Mucosa of descending colon (tissue), 3 donors: ENCODE data around the gene CRNKL1. TPM values are rescaled to one million over a fixed set of nuclear protein-coding genes. Genes with fewer than 3 reads are reported as not detected.

ENCODE experiments used
- ATAC-seq: fragments of 200-7000 bp; cut with Tn5 transposase; one replicate; pipeline ENCODE4 v1.9.1; 2020; ENCODE audit warnings: mild to moderate bottlenecking, moderate library complexity
- DNase-seq, 3 donors: peaks; one replicate each; pipeline ENCODE4 v3.0.0-alpha.2; 2020
- H3K36me3 ChIP-seq: fragments of 200-600 bp; one replicate; pipeline ENCODE4 v1.8.0; 2021; ENCODE audit warnings: low read depth, mild to moderate bottlenecking
- H3K4me1 ChIP-seq: fragments of 200-600 bp; one replicate; pipeline ENCODE4 v1.8.0; 2021; ENCODE audit warnings: low read depth, mild to moderate bottlenecking
- H3K4me3 ChIP-seq: fragments of 200-600 bp; one replicate; pipeline ENCODE4 v1.8.0; 2021; ENCODE audit warnings: mild to moderate bottlenecking
- H3K9me3 ChIP-seq: fragments of 200-600 bp; one replicate; pipeline ENCODE4 v1.8.0; 2021; ENCODE audit warnings: mild to moderate bottlenecking
- CTCF ChIP-seq: fragments of 200-600 bp; IDR thresholded peaks from one replicate; pipeline ENCODE4 v1.8.0; 2022; ENCODE audit warnings: antibody characterized with exemption, mild to moderate bottlenecking
- intact Hi-C, 2 donors: fragments of 100-400 bp; cut with DNase I in 1 of 2; cut with micrococcal nuclease in 1 of 2; formaldehyde crosslinking; loops; one replicate each; pipeline versions ENCODE4 v1.11.0 to v1.11.1; 2022; cut with DNase I, micrococcal nuclease
- total RNA-seq, 3 donors: library from RNA; stranded (reverse); fragmentation: NEBNext Ultra II Directional in 2 of 3; extraction: Animal tissue kit (Norgen Biotek cat#: 25700) in 2 of 3; gene quantifications; one replicate each; pipeline versions ENCODE4 v1.2.1 to v1.2.4, GENCODE V29; 2021 to 2023
- donor health status: DM: no; HTN: no; CAD: no; lungs with moderate emphysema.
- donor health status: DM: no; HTN: no; CAD: no.
- donor health status: DM: no; HTN: yes; CAD: no.

Gene CRNKL1
- total RNA-seq, 3 donors from 2014 or later, result 18.2 to 25.1 (median 21.7) TPM

- intact Hi-C loops, result no loop called here
- DNase-seq (peak in 1 of 3 donors; percentile 44), ATAC-seq (peak; percentile 33)
- Histone ChIP-seq H3K36me3 (peaks cover 4% of the 10 kb centered on the region), H3K9me3 (no peaks in the 10 kb centered on the region), H3K4me3 (no peak overlapping the region), H3K4me1 (peaks cover 5% of the 10 kb centered on the region)
- TF ChIP-seq CTCF, result no peak
Measured at GRCh38 chr20:20003031-20003954, 49.0 kb downstream of the CRNKL1 start.

- intact Hi-C loops, result no loop called here
- Histone ChIP-seq H3K36me3 (peaks cover 4% of the 10 kb centered on the region), H3K4me3 (no peak overlapping the region), H3K4me1 (peaks cover 5% of the 10 kb centered on the region), H3K9me3 (no peaks in the 10 kb centered on the region)
- ATAC-seq (peak; percentile 21), DNase-seq (no peak)
- no peak for TF ChIP-seq CTCF
Measured at GRCh38 chr20:20002101-20002998, 49.9 kb downstream of the CRNKL1 start.

- H3K36me3 ChIP-seq, result peaks cover 4% of the 10 kb centered on the region
- H3K4me3 ChIP-seq, result no peak overlapping the region
- TF ChIP-seq CTCF, result no peak
- DNase-seq (no peak), ATAC-seq (peak; percentile 26)
- peaks cover 5% of the 10 kb centered on the region for H3K4me1 ChIP-seq
- no peaks in the 10 kb centered on the region for H3K9me3 ChIP-seq
- intact Hi-C loops, result no loop called here
Measured at GRCh38 chr20:20000211-20000968, 51.9 kb downstream of the CRNKL1 start.

GRCh38 chr20:19998990-19999705, 53.1 kb downstream of the CRNKL1 start:
- no peak for DNase-seq

More at GRCh38 chr20:19998990-19999705, 53.1 kb downstream of the CRNKL1 start:
- Histone ChIP-seq H3K4me3 (no peak overlapping the region), H3K9me3 (no peaks in the 10 kb centered on the region), H3K4me1 (peaks cover 10% of the 10 kb centered on the region), H3K36me3 (peaks cover 4% of the 10 kb centered on the region)
- intact Hi-C loops, result loop anchor here (5.0 to 10.0 kb wide), 2 partner anchors 212 to 214 kb away; no protein-coding TSS in a partner anchor
- ATAC-seq, result no peak
- TF ChIP-seq CTCF, result no peak
